Cardiac muscle cell (in vitro differentiated cells and primary cell): Measurements from ENCODE around the gene TMTC2. TPM values are rescaled to one million over a fixed set of nuclear protein-coding genes. Genes with fewer than 3 reads are reported as not detected.

Experiments used
- DNase-seq, 2 donors: peaks; one replicate each; pipeline versions ENCODE4 v3.0.0 to v3.0.0-alpha.2; 2010 to 2017; ENCODE audit warnings: low read depth in 1 of 2, low spot score in 1 of 2
- H3K27ac ChIP-seq: fragments of 200-600 bp; sonication (generic); 2 replicates; pipeline ENCODE4 v1.5.1; 2016
- H3K27me3 ChIP-seq: fragments of 200-600 bp; sonication (generic); 2 replicates; pipeline ENCODE4 v1.6.0; 2016; ENCODE audit warnings: control low read depth
- H3K36me3 ChIP-seq: fragments of 200-600 bp; sonication (generic); 2 replicates; pipeline ENCODE4 v1.5.1; 2016; ENCODE audit warnings: control low read depth
- H3K4me1 ChIP-seq: fragments of 200-600 bp; sonication (generic); 2 replicates; pipeline ENCODE4 v1.8.1; 2017; ENCODE audit warnings: low read depth, mild to moderate bottlenecking, mixed run types
- H3K4me3 ChIP-seq: fragments of 200-600 bp; sonication (generic); 2 replicates; pipeline ENCODE4 v1.5.1; 2016; ENCODE audit warnings: mild to moderate bottlenecking
- H3K9me3 ChIP-seq: fragments of 200-600 bp; sonication (generic); 2 replicates; pipeline ENCODE4 v1.5.1; 2017; ENCODE audit warnings: low read depth, mild to moderate bottlenecking, control low read depth
- polyA plus RNA-seq: library from polyadenylated mRNA; unstranded; fragments of >200 nt; fragmentation: Nextera tagmentation; extraction: Ambion mirVana; gene quantifications from 2 replicates; pipeline ENCODE4 v1.2.1, GENCODE V29; 2016
- total RNA-seq: library from RNA; depleted of rRNA; stranded (reverse); fragments of >200 nt; gene quantifications from 2 replicates; pipeline ENCODE4 v1.2.3, GENCODE V29; 2016
- TF ChIP-seq, protein P1 (sequence below): IDR thresholded peaks from 2 replicates; pipeline ENCODE4 v1.5.1; 2012; ENCODE audit warnings: low read depth, mild to moderate bottlenecking, low read length

Gene TMTC2
- total and polyA plus RNA-seq, 2 experiments from 2014 or later: 0.89 to 10.8 TPM

DNA sequence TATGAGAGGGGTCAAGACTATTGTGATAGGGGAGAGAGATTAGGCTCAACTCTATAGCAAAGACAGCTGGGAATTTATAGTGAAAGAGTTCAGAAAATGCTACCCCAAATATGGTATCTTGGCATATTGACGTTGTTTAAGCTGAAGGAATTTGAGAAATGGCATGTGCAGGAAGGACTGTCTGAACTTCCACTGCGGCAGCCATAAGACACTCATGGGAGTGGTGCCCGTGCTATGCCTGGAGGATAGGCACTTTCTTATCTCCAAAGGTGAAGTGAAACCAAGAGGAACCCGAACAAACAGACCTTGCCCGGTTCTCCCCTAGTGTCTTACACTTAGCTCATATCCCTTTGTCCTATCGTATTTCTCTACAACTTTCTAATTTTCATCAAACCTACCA lies 390.3 kb downstream of the TMTC2 start:
- no peak overlapping the region for H3K4me3 ChIP-seq

DNA sequence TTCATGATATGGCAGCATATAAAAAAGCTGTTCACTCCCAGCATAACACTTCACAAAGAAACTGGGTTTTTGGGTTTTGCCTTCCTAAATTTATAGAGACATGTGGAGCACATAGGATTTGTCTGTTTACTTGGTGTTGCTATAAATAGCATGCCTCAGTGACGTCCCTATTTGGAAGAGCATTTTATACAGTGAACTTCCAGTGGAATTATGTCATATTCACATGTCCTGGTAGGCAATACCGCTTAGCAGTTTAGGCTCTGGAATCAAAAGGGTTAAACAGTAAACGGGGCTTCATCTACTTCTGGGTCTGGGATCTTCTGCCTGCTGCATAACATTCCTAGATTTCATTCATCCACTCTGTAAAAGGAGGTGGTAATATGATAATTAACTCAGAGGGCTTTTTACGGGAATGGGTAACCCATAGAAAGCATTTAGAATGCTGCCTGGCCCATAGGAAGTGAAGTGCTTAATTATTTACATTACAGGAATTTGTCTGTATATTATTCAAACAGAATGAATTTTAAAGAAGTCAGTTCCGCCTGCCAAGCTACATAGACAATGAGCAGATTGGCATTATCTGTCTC lies 396.1 kb downstream of the TMTC2 start:
- Histone ChIP-seq H3K27ac (no peak overlapping the region), H3K4me3 (no peak overlapping the region), H3K36me3 (no peaks in the 10 kb centered on the region), H3K4me1 (no peaks in the 10 kb centered on the region), H3K9me3 (no peaks in the 10 kb centered on the region), H3K27me3 (no peaks in the 10 kb centered on the region)
- peak in 1 of 2 donors; percentile 3 for DNase-seq
- TF ChIP-seq, protein P1, sequence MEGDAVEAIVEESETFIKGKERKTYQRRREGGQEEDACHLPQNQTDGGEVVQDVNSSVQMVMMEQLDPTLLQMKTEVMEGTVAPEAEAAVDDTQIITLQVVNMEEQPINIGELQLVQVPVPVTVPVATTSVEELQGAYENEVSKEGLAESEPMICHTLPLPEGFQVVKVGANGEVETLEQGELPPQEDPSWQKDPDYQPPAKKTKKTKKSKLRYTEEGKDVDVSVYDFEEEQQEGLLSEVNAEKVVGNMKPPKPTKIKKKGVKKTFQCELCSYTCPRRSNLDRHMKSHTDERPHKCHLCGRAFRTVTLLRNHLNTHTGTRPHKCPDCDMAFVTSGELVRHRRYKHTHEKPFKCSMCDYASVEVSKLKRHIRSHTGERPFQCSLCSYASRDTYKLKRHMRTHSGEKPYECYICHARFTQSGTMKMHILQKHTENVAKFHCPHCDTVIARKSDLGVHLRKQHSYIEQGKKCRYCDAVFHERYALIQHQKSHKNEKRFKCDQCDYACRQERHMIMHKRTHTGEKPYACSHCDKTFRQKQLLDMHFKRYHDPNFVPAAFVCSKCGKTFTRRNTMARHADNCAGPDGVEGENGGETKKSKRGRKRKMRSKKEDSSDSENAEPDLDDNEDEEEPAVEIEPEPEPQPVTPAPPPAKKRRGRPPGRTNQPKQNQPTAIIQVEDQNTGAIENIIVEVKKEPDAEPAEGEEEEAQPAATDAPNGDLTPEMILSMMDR: no peak

More for the DNA sequence above, 390.3 kb downstream of the TMTC2 start:
- H3K27me3 ChIP-seq: no peaks in the 10 kb centered on the region
- DNase-seq: no peak
- H3K9me3 ChIP-seq: no peaks in the 10 kb centered on the region
- TF ChIP-seq, protein P1: no peak
- no peaks in the 10 kb centered on the region for H3K36me3 ChIP-seq
- H3K27ac ChIP-seq: no peak overlapping the region
- no peaks in the 10 kb centered on the region for H3K4me1 ChIP-seq

DNA sequence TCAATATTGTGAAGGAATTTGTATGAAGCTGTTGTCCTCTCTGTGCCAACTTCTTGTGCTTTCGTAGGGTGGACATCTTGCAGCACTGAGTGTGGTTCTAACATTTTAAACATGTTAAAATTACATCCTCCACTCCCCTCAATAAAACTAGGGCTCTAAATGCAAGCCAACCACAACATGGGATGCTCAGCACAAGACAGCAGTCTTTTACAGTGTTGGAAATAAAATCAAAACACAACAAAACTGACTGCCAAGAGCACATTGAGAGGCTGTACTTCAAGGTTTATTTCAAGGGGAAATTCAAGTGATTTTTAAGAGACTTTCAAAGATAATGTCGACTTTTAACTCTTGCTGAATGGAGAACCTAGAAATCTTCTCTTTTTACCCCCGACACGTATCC lies 396.9 kb downstream of the TMTC2 start:
- no peak overlapping the region for H3K4me3 ChIP-seq
- H3K27me3 ChIP-seq: no peaks in the 10 kb centered on the region
- no peaks in the 10 kb centered on the region for H3K36me3 ChIP-seq
- H3K9me3 ChIP-seq: no peaks in the 10 kb centered on the region
- no peaks in the 10 kb centered on the region for H3K4me1 ChIP-seq
- no peak overlapping the region for H3K27ac ChIP-seq
- no peak for DNase-seq
- TF ChIP-seq, protein P1: no peak

DNA sequence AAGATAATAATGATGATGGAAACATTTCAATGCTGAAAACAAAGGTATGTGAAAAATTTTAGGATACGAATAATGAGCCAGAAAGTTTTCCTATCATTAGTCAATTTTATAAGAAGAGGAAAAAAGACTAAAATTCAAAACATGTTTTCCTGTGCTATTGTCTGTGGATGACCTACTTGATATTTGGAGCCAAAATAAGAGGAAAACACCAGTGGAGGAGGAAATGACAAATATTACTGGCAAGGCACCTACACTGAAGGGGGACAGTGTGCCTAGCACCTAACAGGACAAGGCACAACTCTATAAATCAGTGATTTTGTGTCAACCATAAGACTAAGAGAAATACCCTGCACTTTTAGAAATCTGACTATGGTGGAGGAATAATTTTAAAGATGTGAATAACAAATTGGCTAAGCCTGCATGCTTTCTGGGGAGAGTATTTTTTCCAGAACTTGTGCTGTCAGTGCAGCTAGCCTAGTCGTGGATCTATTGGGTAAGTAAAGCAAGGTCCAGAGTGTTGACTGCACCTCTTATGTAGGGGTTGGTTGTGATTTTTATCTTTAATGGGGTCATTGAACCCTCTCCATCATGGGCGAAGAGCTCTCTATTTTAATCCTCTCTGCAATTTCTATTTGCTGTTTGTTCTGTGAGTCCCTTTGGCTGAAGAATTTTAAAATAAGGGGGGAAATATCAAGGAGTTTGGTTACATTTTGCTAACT lies 398.0 kb downstream of the TMTC2 start:
- Histone ChIP-seq H3K4me1 (no peaks in the 10 kb centered on the region), H3K4me3 (no peak overlapping the region), H3K36me3 (no peaks in the 10 kb centered on the region), H3K27ac (no peak overlapping the region), H3K27me3 (no peaks in the 10 kb centered on the region), H3K9me3 (no peaks in the 10 kb centered on the region)
- peak in 1 of 2 donors; percentile 12 for DNase-seq
- TF ChIP-seq, protein P1: no peak

DNA sequence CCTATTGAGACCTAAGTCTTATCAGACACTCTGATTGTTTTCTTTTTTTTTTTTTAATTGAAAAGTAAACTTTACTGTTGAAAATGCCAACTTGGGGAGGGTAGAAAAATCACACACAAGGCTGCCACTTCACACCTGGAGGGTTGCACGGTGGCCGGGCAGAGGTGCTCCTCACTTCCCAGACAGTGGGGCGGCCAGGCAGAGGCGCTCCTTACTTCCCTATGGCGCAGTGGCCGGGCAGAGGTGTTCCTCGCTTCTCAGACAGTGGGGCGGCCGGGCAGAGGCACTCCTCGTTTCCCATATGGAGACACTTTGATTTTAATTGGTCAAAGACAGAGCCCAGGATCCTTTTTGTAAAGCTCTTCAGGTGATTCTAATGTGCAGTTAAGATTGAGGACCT lies 399.3 kb downstream of the TMTC2 start:
- Histone ChIP-seq H3K27me3 (no peaks in the 10 kb centered on the region), H3K27ac (no peak overlapping the region), H3K4me3 (no peak overlapping the region), H3K4me1 (no peaks in the 10 kb centered on the region), H3K9me3 (no peaks in the 10 kb centered on the region), H3K36me3 (no peaks in the 10 kb centered on the region)
- TF ChIP-seq, protein P1: no peak
- no peak for DNase-seq
